Neural progenitor cell (in vitro differentiated cells): ENCODE data around the gene CACNG7. TPM values are rescaled to one million over a fixed set of nuclear protein-coding genes. Genes with fewer than 3 reads are reported as not detected.
A peak's percentile ranks its signal among the peaks of the same experiment; 100 is the strongest.

Experiments used
- DNase-seq: peaks from one replicate; pipeline ENCODE4 v3.0.0-alpha.2; 2016; ENCODE audit warnings: low spot score
- H2AFZ ChIP-seq: fragments of 200-600 bp; sonication (generic); replicated peaks from 2 replicates; pipeline ENCODE4 v1.6.1; 2016; ENCODE audit warnings: antibody characterized with exemption
- H3F3A ChIP-seq: fragments of 200-600 bp; sonication (generic); 2 replicates; pipeline ENCODE4 v1.6.1; 2016; ENCODE audit warnings: antibody characterized with exemption, low read depth
- H3K27ac ChIP-seq: fragments of 200-600 bp; sonication (generic); 2 replicates; pipeline ENCODE4 v1.5.1; 2016; ENCODE audit warnings: mild to moderate bottlenecking
- H3K27me3 ChIP-seq: fragments of 200-600 bp; sonication (generic); 2 replicates; pipeline ENCODE4 v1.6.1; 2016; ENCODE audit warnings: mild to moderate bottlenecking, moderate library complexity
- H3K36me3 ChIP-seq: fragments of 200-600 bp; sonication (generic); 2 replicates; pipeline ENCODE4 v1.5.1; 2016
- H3K4me1 ChIP-seq: fragments of 200-600 bp; sonication (generic); 2 replicates; pipeline ENCODE4 v1.6.1; 2016; ENCODE audit warnings: mixed run types
- H3K4me2 ChIP-seq: fragments of 200-600 bp; sonication (generic); 2 replicates; pipeline ENCODE4 v1.6.1; 2016
- H3K4me3 ChIP-seq: fragments of 200-600 bp; sonication (generic); 2 replicates; pipeline ENCODE4 v1.5.1; 2016
- H3K79me2 ChIP-seq: fragments of 200-600 bp; sonication (generic); 2 replicates; pipeline ENCODE4 v1.6.1; 2016; ENCODE audit warnings: low read depth
- H3K9ac ChIP-seq: fragments of 200-600 bp; sonication (generic); 2 replicates; pipeline ENCODE4 v1.6.1; 2016
- H3K9me3 ChIP-seq: fragments of 200-600 bp; sonication (generic); 2 replicates; pipeline ENCODE4 v1.5.1; 2016; ENCODE audit warnings: low read depth
- H4K20me1 ChIP-seq: fragments of 200-600 bp; sonication (generic); 2 replicates; pipeline ENCODE4 v1.6.1; 2016; ENCODE audit warnings: low read depth
- H3K27ac Mint-ChIP-seq: 3 replicates; pipeline ENCODE4 v1.8.0; 2021; ENCODE audit warnings: mixed read lengths
- H3K27me3 Mint-ChIP-seq: 2 replicates; pipeline ENCODE4 v1.8.0; 2022; ENCODE audit warnings: low read depth, mild to moderate bottlenecking, inconsistent platforms, moderate library complexity, mixed read lengths; ENCODE audit not compliant: insufficient read depth
- H3K36me3 Mint-ChIP-seq: 3 replicates; pipeline ENCODE4 v1.8.0; 2021; ENCODE audit warnings: mixed read lengths
- H3K4me1 Mint-ChIP-seq: 3 replicates; pipeline ENCODE4 v1.8.0; 2021; ENCODE audit warnings: mixed read lengths
- H3K4me3 Mint-ChIP-seq: 3 replicates; pipeline ENCODE4 v1.8.0; 2021; ENCODE audit warnings: mild to moderate bottlenecking, moderate library complexity, mixed read lengths
- H3K9me3 Mint-ChIP-seq: 3 replicates; pipeline ENCODE4 v1.8.0; 2020; ENCODE audit warnings: mixed read lengths
- CTCF ChIP-seq: fragments of 200-600 bp; sonication (generic); IDR thresholded peaks from 2 replicates; pipeline ENCODE4 v1.5.1; 2017; ENCODE audit warnings: antibody characterized with exemption, mild to moderate bottlenecking
- EZH2 ChIP-seq: fragments of 200-600 bp; sonication (generic); IDR thresholded peaks from 2 replicates; pipeline ENCODE4 v1.6.1; 2017; ENCODE audit warnings: antibody characterized with exemption, mild to moderate bottlenecking, moderate library complexity
- EZH2phosphoT487 ChIP-seq: fragments of 200-600 bp; sonication (generic); IDR thresholded peaks from 2 replicates; pipeline ENCODE4 v1.6.1; 2017; ENCODE audit warnings: antibody characterized with exemption
- total RNA-seq: library from RNA; depleted of rRNA; stranded (reverse); fragments of >200 nt; gene quantifications from 2 replicates; pipeline ENCODE4 v1.2.3, GENCODE V29; 2015; ENCODE audit warnings: low replicate concordance

The CACNG7 gene
- total RNA-seq, 1 donor from 2014 or later, result 6.7 TPM

GRCh38 chr19:53907193-53907581 lies 1.9 kb upstream of the CACNG7 start:
- Mint-ChIP-seq H3K36me3 (peaks cover 11% of the 10 kb centered on the region), H3K4me3 (peak overlapping the region; percentile 86), H3K27ac (no peak overlapping the region), H3K4me1 (peaks cover 45% of the 10 kb centered on the region), H3K9me3 (no peaks in the 10 kb centered on the region), H3K27me3 (peaks cover 31% of the 10 kb centered on the region)
- no peaks in the 10 kb centered on the region for H3K9me3 ChIP-seq
- no peak overlapping the region for H3K4me3 ChIP-seq
- H3K4me2 ChIP-seq, result peak overlapping the region; percentile 83
- no peak overlapping the region for H2AFZ ChIP-seq
- TF ChIP-seq CTCF, result no peak
- no peak for TF ChIP-seq EZH2phosphoT487
- no peak for TF ChIP-seq EZH2
- no peak overlapping the region for H3K27ac ChIP-seq
- H4K20me1 ChIP-seq, result peaks cover 42% of the 10 kb centered on the region
- no peaks in the 10 kb centered on the region for H3K36me3 ChIP-seq
- peaks cover 17% of the 10 kb centered on the region for H3F3A ChIP-seq
- H3K9ac ChIP-seq, result no peak overlapping the region
- H3K4me1 ChIP-seq, result peaks cover 9% of the 10 kb centered on the region
- H3K79me2 ChIP-seq, result peaks cover 11% of the 10 kb centered on the region
- H3K27me3 ChIP-seq, result peaks cover 76% of the 10 kb centered on the region
- DNase-seq, result no peak

- Histone ChIP-seq H3K27me3 (peaks cover 76% of the 10 kb centered on the region), H3K27ac (no peak overlapping the region), H3K4me1 (peaks cover 9% of the 10 kb centered on the region), H3F3A (peaks cover 17% of the 10 kb centered on the region), H3K36me3 (no peaks in the 10 kb centered on the region), H3K9me3 (no peaks in the 10 kb centered on the region), H3K4me2 (peak overlapping the region; percentile 83), H3K9ac (no peak overlapping the region), H3K4me3 (peak overlapping the region; percentile 99), H4K20me1 (peaks cover 43% of the 10 kb centered on the region), H3K79me2 (peaks cover 11% of the 10 kb centered on the region), H2AFZ (no peak overlapping the region)
- H3K9me3 Mint-ChIP-seq, result no peaks in the 10 kb centered on the region
- H3K27ac Mint-ChIP-seq, result no peak overlapping the region
- H3K4me3 Mint-ChIP-seq, result peak overlapping the region; percentile 86
- peaks cover 27% of the 10 kb centered on the region for H3K27me3 Mint-ChIP-seq
- H3K4me1 Mint-ChIP-seq, result peaks cover 45% of the 10 kb centered on the region
- H3K36me3 Mint-ChIP-seq, result peaks cover 11% of the 10 kb centered on the region
- no peak for DNase-seq
- no peak for TF ChIP-seq EZH2phosphoT487
- no peak for TF ChIP-seq EZH2
- no peak for TF ChIP-seq CTCF
These were observed 1.4 kb upstream of the CACNG7 start for GRCh38 chr19:53907690-53908089.

- Mint-ChIP-seq H3K27me3 (peaks cover 27% of the 10 kb centered on the region), H3K27ac (peak overlapping the region; percentile 68), H3K4me3 (peak overlapping the region; percentile 90), H3K36me3 (peaks cover 10% of the 10 kb centered on the region), H3K9me3 (no peaks in the 10 kb centered on the region), H3K4me1 (peaks cover 42% of the 10 kb centered on the region)
- peaks cover 76% of the 10 kb centered on the region for H3K27me3 ChIP-seq
- H3K36me3 ChIP-seq, result no peaks in the 10 kb centered on the region
- H3F3A ChIP-seq, result peaks cover 17% of the 10 kb centered on the region
- peak overlapping the region; percentile 83 for H3K4me2 ChIP-seq
- H4K20me1 ChIP-seq, result peaks cover 45% of the 10 kb centered on the region
- H3K79me2 ChIP-seq, result peaks cover 11% of the 10 kb centered on the region
- no peak for TF ChIP-seq EZH2phosphoT487
- TF ChIP-seq EZH2, result peak; percentile 24
- TF ChIP-seq CTCF, result no peak
- no peak overlapping the region for H3K27ac ChIP-seq
- peak; percentile 88 for DNase-seq
- H3K9ac ChIP-seq, result no peak overlapping the region
- H3K4me1 ChIP-seq, result peaks cover 9% of the 10 kb centered on the region
- H2AFZ ChIP-seq, result peak overlapping the region; percentile 83
- H3K4me3 ChIP-seq, result peak overlapping the region; percentile 99
- no peaks in the 10 kb centered on the region for H3K9me3 ChIP-seq
These were observed 758 bp upstream of the CACNG7 start for GRCh38 chr19:53908106-53908934.
